HepG2 (cell line): ENCODE data around the gene GSTT2B. TPM values are rescaled to one million over a fixed set of nuclear protein-coding genes. Genes with fewer than 3 reads are reported as not detected.
A peak's percentile ranks its signal among the peaks of the same experiment; 100 is the strongest.

ENCODE experiments used
- AHR ChIP-seq: IDR thresholded peaks from 2 replicates; pipeline ENCODE4 v1.6.1; 2018; ENCODE audit warnings: missing genetic modification reagents, missing compliant biosample characterization
- CREM ChIP-seq, 2 experiments: sonication (generic) in 1 of 2; formaldehyde crosslinking in 1 of 2; IDR thresholded peaks; 2 replicates each; pipeline versions ENCODE4 v1.4.0 to v1.6.1; 2016 to 2020; ENCODE audit warnings: antibody characterized with exemption in 1 of 2, mild to moderate bottlenecking in 1 of 2, missing genetic modification reagents in 1 of 2
- EP300 ChIP-seq, 3 experiments: sonication (generic) in 1 of 3; formaldehyde crosslinking in 1 of 3; IDR thresholded peaks; 2 replicates each; pipeline versions ENCODE4 v1.5.1 to v1.6.1; 2011 to 2020; ENCODE audit warnings: low read depth in 2 of 3, low read length in 2 of 3, borderline replicate concordance in 1 of 3, improper control_type of control experiment in 1 of 3, mild to moderate bottlenecking in 1 of 3, missing genetic modification reagents in 1 of 3, moderate library complexity in 1 of 3
- FOXO1 ChIP-seq: sonication (generic); formaldehyde crosslinking; IDR thresholded peaks from 2 replicates; pipeline ENCODE4 v1.4.0; 2020; ENCODE audit warnings: missing genetic modification reagents
- MXI1 ChIP-seq: IDR thresholded peaks from 3 replicates; pipeline ENCODE4 v1.6.1; 2012; ENCODE audit warnings: low read depth, low read length, inconsistent platforms, borderline replicate concordance
- NCOA1 ChIP-seq: sonication (generic); formaldehyde crosslinking; IDR thresholded peaks from 2 replicates; pipeline ENCODE4 v1.9.0; 2021; ENCODE audit warnings: missing genetic modification reagents
- NCOA2 ChIP-seq: sonication (generic); formaldehyde crosslinking; IDR thresholded peaks from 2 replicates; pipeline ENCODE4 v1.8.0; 2022; ENCODE audit warnings: inconsistent platforms
- NFYC ChIP-seq: IDR thresholded peaks from 2 replicates; pipeline ENCODE4 v1.6.1; 2016; ENCODE audit warnings: missing genetic modification reagents, missing compliant biosample characterization
- PTBP1 ChIP-seq: fragments of 200-400 bp; formaldehyde crosslinking; IDR thresholded peaks from 2 replicates; pipeline ENCODE4 v1.6.1; 2018; ENCODE audit warnings: low read length, low read depth; ENCODE audit not compliant: poor library complexity, severe bottlenecking
- SMAD1 ChIP-seq: sonication (generic); formaldehyde crosslinking; IDR thresholded peaks from 2 replicates; pipeline ENCODE4 v1.4.0; 2020; ENCODE audit warnings: missing genetic modification reagents, low read depth, mild to moderate bottlenecking, borderline replicate concordance
- SOX13 ChIP-seq, 3 experiments: fragments of 450-650 bp in 1 of 3; sonication (generic) in 1 of 3; formaldehyde crosslinking in 1 of 3; IDR thresholded peaks in 2 of 3; conservative IDR thresholded peaks in 1 of 3; 2 replicates each; pipeline versions ENCODE4 v1.5.0 to v1.6.1; 2016 to 2020; ENCODE audit warnings: antibody characterized with exemption in 1 of 3, mild to moderate bottlenecking in 1 of 3, missing compliant biosample characterization in 1 of 3, missing genetic modification reagents in 1 of 3, moderate library complexity in 1 of 3
- ZFP41 ChIP-seq: sonication (generic); formaldehyde crosslinking; IDR thresholded peaks from 2 replicates; pipeline ENCODE4 v1.4.0; 2020; ENCODE audit warnings: mild to moderate bottlenecking, missing genetic modification reagents, borderline replicate concordance
- ZNF180 ChIP-seq: sonication (generic); formaldehyde crosslinking; IDR thresholded peaks from 2 replicates; pipeline ENCODE4 v1.4.0; 2020; ENCODE audit warnings: low read depth, missing genetic modification reagents, borderline replicate concordance
- ZNF232 ChIP-seq: sonication (generic); formaldehyde crosslinking; IDR thresholded peaks from 2 replicates; pipeline ENCODE4 v1.4.0; 2020; ENCODE audit warnings: missing genetic modification reagents, borderline replicate concordance
- ZNF543 ChIP-seq: sonication (generic); formaldehyde crosslinking; IDR thresholded peaks from 2 replicates; pipeline ENCODE4 v1.4.0; 2020; ENCODE audit warnings: mild to moderate bottlenecking, missing genetic modification reagents
- ZNF678 ChIP-seq: sonication (generic); formaldehyde crosslinking; IDR thresholded peaks from 2 replicates; pipeline ENCODE4 v1.4.0; 2020; ENCODE audit warnings: mild to moderate bottlenecking, missing genetic modification reagents
- ZNF839 ChIP-seq: sonication (generic); formaldehyde crosslinking; IDR thresholded peaks from 2 replicates; pipeline ENCODE4 v1.4.0; 2020; ENCODE audit warnings: missing genetic modification reagents, mild to moderate bottlenecking, borderline replicate concordance
- ZSCAN25 ChIP-seq: sonication (generic); formaldehyde crosslinking; IDR thresholded peaks from 2 replicates; pipeline ENCODE4 v1.8.0; 2022; ENCODE audit warnings: mild to moderate bottlenecking, missing genetic modification reagents
- polyA plus RNA-seq, 8 experiments: library from polyadenylated mRNA; depleted of rRNA in 3 of 8; stranded (reverse) in 7 of 8; unstranded in 1 of 8; fragments of >200 nt; fragmentation: Illumina TruSeq in 4 of 8; extraction: Trizol in 4 of 8; gene quantifications; 2 replicates each; pipeline versions ENCODE4 v1.2.1 to v1.2.3, GENCODE V29; 2011 to 2016; ENCODE audit warnings: low read depth in 4 of 8, missing spikeins in 1 of 8, mixed read lengths in 1 of 8; ENCODE audit not compliant: insufficient read depth in 1 of 8
- total RNA-seq, 5 experiments: library from RNA; depleted of rRNA; stranded (reverse); fragments of >200 nt; fragmentation: Illumina TruSeq; extraction: Trizol; gene quantifications; 2 replicates each; pipeline ENCODE4 v1.2.3, GENCODE V29; 2016; ENCODE audit warnings: low read depth in 1 of 5
- TF ChIP-seq, protein P1 (sequence below): sonication (generic); formaldehyde crosslinking; IDR thresholded peaks from 2 replicates; pipeline ENCODE4 v1.5.1; 2020; ENCODE audit warnings: mild to moderate bottlenecking, missing genetic modification reagents, moderate library complexity
- TF ChIP-seq, protein P2 (sequence below), 2 experiments: fragments of 450-650 bp in 1 of 2; sonication (generic) in 1 of 2; formaldehyde crosslinking; IDR thresholded peaks; 2 replicates each; pipeline versions ENCODE4 v1.5.0 to v1.8.0; 2020 to 2022; ENCODE audit warnings: mild to moderate bottlenecking in 1 of 2, missing genetic modification reagents in 1 of 2
- TF ChIP-seq, protein P3 (sequence below): sonication (generic); formaldehyde crosslinking; IDR thresholded peaks from 2 replicates; pipeline ENCODE4 v1.8.0; 2022; ENCODE audit warnings: low read depth, missing genetic modification reagents

GSTT2B gene
- total and polyA plus RNA-seq, 2 of the 13 experiments (the other 11 are each of a cell fraction or from before 2014, with no cell fraction given), result 1.5 to 3.9 TPM

DNA sequence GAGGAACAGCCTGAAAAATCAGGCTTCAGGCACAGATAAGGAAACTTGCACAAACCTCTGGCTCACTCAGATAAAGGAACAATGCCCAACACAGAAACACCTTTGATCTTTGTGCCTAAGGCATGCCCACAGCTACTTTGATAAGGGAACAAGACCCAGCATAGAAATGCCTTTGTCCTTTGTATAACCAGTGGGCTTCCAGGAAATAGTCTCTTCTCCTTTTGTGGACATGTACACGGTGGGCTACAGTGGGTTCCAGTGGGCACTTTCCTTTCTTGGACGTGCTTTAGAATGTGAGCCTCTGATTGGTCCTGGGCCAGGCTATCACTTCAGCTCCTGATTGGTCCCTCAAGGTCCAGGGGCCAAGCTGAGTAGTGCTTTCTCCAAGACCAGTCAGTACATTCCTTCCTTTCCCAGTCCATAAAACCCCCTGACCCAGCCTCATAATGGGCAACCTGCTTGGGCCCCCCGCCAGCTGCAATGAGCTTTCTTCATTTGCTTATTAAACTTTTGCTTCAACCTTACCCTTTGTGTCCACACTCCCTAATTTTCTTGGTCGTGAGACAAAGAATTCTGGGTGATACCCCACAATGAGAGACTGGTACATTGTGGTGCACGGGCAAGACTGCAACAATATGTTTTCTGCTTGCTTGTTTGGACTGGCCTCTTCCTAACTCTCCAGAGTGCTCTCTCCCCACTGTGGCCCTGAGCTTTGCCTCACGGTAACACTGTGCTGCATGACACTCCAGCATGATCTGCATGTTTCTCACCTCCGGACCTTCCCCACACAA, 48.4 kb upstream of the GSTT2B start (continued):
- TF ChIP-seq, protein P1, sequence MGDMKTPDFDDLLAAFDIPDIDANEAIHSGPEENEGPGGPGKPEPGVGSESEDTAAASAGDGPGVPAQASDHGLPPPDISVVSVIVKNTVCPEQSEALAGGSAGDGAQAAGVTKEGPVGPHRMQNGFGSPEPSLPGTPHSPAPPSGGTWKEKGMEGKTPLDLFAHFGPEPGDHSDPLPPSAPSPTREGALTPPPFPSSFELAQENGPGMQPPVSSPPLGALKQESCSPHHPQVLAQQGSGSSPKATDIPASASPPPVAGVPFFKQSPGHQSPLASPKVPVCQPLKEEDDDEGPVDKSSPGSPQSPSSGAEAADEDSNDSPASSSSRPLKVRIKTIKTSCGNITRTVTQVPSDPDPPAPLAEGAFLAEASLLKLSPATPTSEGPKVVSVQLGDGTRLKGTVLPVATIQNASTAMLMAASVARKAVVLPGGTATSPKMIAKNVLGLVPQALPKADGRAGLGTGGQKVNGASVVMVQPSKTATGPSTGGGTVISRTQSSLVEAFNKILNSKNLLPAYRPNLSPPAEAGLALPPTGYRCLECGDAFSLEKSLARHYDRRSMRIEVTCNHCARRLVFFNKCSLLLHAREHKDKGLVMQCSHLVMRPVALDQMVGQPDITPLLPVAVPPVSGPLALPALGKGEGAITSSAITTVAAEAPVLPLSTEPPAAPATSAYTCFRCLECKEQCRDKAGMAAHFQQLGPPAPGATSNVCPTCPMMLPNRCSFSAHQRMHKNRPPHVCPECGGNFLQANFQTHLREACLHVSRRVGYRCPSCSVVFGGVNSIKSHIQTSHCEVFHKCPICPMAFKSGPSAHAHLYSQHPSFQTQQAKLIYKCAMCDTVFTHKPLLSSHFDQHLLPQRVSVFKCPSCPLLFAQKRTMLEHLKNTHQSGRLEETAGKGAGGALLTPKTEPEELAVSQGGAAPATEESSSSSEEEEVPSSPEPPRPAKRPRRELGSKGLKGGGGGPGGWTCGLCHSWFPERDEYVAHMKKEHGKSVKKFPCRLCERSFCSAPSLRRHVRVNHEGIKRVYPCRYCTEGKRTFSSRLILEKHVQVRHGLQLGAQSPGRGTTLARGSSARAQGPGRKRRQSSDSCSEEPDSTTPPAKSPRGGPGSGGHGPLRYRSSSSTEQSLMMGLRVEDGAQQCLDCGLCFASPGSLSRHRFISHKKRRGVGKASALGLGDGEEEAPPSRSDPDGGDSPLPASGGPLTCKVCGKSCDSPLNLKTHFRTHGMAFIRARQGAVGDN (CRISPR knock-in tag), result peak; percentile 28; the same call in 1 of the 2 replicates
- TF ChIP-seq, protein P2, sequence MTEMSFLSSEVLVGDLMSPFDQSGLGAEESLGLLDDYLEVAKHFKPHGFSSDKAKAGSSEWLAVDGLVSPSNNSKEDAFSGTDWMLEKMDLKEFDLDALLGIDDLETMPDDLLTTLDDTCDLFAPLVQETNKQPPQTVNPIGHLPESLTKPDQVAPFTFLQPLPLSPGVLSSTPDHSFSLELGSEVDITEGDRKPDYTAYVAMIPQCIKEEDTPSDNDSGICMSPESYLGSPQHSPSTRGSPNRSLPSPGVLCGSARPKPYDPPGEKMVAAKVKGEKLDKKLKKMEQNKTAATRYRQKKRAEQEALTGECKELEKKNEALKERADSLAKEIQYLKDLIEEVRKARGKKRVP (CRISPR knock-in tag; IDR thresholded peaks at IDR 0.05), result no peak
- TF ChIP-seq ZFP41 (CRISPR knock-in tag) (no peak), SMAD1 (CRISPR knock-in tag) (0 out of 2 replicates have a peak, but pooled peaks have one; percentile 30), NCOA1 (no peak), NCOA2 (CRISPR knock-in tag) (peak; percentile 90), SOX13 (IDR thresholded peaks at IDR 0.05) (peak; percentile 98), SOX13 (CRISPR knock-in tag; conservative IDR thresholded peaks at IDR 0.05 in 1 of 2, IDR thresholded peaks at IDR 0.05 in 1 of 2) (peak in 1 of 2 experiments; percentile 99; a peak in 2 of 4 replicates), PTBP1 (no peak), ZNF232 (peak; percentile 35; the same call in 1 of the 2 replicates), CREM (IDR thresholded peaks at IDR 0.05) (peak; percentile 63; the same call in 1 of the 2 replicates), CREM (CRISPR knock-in tag; IDR thresholded peaks at IDR 0.05) (no peak), ZNF543 (CRISPR knock-in tag) (no peak), FOXO1 (CRISPR knock-in tag) (peak; percentile 70), EP300 (IDR thresholded peaks at IDR 0.05; ENCODE audit: low read depth in 2 of 2, low read length in 2 of 2) (peak; percentile 29 to 87; a peak in 2 of 4 replicates), EP300 (CRISPR knock-in tag; IDR thresholded peaks at IDR 0.05; ENCODE audit: borderline replicate concordance) (peak; percentile 77), ZNF180 (no peak), NFYC (CRISPR knock-in tag) (peak; percentile 75), ZNF678 (no peak), ZNF839 (CRISPR knock-in tag) (no peak), AHR (CRISPR knock-in tag) (no peak; the same call in 1 of the 2 replicates), ZSCAN25 (no peak), MXI1 (peak; percentile 4; the same call in 1 of the 3 replicates)
- TF ChIP-seq, protein P3, sequence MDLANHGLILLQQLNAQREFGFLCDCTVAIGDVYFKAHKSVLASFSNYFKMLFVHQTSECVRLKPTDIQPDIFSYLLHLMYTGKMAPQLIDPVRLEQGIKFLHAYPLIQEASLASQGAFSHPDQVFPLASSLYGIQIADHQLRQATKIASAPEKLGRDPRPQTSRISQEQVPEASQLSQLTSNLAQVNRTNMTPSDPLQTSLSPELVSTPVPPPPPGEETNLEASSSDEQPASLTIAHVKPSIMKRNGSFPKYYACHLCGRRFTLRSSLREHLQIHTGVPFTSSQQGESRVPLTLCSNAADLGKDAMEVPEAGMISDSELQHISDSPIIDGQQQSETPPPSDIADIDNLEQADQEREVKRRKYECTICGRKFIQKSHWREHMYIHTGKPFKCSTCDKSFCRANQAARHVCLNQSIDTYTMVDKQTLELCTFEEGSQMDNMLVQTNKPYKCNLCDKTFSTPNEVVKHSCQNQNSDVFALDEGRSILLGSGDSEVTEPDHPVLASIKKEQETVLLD, result peak; percentile 34; the same call in 1 of the 2 replicates
